KBM-7 (cell line): Measurements from ENCODE around the gene INKA2.
A peak's percentile ranks its signal among the peaks of the same experiment; 100 is the strongest.

Experiments used
- DNase-seq: peaks from one replicate; pipeline ENCODE4 v3.0.0-alpha.2; 2015
- in situ Hi-C: fragments of 300-500 bp; cut with MboI; formaldehyde crosslinking; loops from 2 replicates; pipeline ENCODE4 v1.14.3; 2020; ENCODE audit warnings: low sequenced_read_pairs, low pct_unique_long_range_greater_than_20kb, mixed read lengths

The INKA2 gene

DNA sequence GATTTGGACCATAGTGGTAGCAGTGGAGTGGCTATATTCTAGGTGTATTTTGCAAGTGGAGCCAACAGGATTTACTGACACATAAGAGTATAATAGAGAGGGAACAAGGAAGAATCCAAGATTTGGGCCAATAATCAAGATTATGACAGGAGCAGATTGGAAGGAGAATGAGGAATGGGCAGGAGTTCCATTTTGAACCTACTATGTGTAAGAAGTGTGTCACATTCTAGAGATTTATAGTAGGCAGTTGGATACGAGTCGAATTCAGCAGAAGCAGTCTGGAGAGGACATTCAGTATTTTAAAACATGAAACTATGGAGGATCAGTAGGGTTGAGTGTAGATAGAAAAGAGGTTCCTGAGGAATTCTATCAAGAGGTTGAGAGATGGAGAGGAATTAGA lies 21.7 kb downstream of the INKA2 start:
- in situ Hi-C loops: no loop called here

DNA sequence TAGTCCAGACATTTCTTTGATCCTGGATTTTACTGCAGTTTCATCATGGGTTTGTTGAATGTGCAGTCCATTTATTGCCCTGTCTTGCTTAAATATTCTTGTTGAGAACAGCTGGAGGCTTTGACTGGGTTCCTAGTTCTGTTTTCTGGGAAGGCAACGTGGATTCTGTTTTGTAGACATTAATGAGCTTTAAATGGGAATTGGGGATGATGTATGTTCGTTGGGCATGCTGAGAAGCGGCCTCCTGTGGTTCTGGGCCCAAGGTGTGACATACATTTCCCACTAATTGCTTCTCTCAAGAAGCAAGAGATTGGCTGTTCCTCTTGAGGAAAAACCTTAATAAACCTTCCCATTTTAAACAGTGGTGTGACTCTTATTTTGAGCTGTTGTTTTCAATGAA lies 22.9 kb downstream of the INKA2 start:
- no peak for DNase-seq
- in situ Hi-C loops: no loop called here

More for the DNA sequence above, 21.7 kb downstream of the INKA2 start:
- no peak for DNase-seq

DNA sequence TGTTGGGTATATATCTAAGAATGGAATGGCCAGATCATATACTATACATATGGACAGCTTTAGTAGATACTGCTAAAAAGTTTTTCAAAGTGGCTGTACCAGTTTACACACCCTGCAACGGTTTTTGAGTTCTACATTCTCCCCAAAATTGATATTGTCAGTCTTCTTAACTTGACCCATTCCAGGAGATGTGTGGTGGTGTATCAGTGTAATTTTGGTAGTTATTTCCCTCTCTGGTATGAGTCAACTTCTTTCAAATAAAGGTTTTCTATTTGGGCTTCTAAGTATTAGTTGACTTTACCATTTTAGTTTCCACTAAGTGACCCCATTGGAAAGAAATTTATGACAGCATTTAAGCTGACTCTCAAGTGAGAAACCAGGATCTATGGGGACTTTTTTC lies 29.2 kb downstream of the INKA2 start:
- no peak for DNase-seq
- in situ Hi-C loops: no loop called here

DNA sequence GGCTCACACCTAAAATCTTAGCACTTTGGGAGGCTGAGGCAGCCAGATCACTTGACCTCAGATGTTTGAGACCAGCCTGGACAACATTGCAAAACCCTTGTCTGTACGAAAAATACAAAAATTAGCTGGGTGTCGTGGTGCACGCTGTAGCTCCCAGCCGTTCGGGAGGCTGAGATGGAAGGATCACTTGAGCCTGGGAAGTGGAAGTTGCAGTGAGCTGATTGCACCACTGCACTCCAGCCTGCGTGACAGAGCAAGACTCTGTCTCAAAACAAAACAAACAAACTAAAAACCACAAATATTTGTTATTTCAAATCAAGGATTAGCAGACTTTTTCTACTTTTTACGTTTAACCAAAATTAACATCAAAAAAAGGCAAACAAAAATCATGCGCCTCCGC lies 31.3 kb downstream of the INKA2 start:
- DNase-seq: no peak
- in situ Hi-C loops: no loop called here

DNA sequence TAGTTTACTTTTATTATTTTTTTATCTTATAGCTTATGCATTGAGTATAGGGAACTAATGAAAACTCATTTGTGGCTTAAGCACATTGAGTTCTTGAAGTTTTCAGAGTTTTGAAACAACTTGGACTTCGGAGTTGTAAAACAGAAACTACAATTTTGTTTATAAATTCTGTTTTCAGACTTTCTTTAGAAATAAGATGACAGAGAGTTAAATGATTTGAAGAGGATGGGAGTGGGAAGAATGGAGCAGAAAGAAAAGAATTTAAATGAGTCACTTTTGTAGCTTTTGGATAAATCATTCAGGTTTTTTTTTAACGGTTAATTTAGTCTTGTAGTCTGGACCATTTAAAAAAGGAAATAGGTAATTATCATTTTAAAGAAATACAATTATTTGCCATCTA lies 32.3 kb downstream of the INKA2 start:
- in situ Hi-C loops: no loop called here

DNA sequence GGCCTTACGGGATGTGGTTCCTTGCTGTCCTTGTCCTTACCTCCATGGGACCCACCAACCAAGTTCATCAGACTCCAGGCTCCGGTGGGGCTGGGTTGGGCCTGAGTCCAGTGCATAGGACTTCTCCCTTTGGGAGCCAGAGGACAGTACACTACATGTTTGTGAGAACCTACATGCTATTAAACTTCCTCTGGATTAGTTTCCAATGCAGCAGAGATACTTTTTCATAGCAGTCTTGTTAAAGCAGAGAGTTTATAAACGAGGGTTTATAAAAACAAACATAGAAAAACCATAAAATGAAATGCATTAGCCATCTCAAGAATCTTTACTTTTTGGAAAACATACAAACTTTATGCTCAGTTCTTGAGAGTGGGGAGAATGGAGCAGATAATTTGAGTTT lies 33.4 kb downstream of the INKA2 start:
- no peak for DNase-seq
- in situ Hi-C loops: no loop called here

More for the DNA sequence above, 32.3 kb downstream of the INKA2 start:
- DNase-seq: no peak

DNA sequence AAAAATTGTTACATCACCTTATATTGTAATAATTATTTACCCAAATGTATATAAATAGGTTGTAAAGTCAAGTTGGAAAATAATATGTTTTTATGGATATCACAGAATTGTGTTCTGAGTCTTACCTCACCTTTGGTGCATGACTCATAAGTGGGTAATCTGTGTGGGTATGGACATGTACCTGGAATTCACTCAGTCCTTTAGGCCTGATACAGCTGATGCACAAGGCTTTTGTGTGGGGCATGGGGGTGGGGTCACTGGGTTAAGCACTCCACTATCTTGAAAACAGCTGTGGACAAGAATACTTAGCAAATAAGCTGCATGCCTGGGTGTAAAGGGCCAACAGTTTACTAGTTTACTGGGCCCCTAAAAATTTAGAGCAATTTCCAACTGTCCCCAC lies 34.4 kb downstream of the INKA2 start:
- in situ Hi-C loops: no loop called here
- no peak for DNase-seq

DNA sequence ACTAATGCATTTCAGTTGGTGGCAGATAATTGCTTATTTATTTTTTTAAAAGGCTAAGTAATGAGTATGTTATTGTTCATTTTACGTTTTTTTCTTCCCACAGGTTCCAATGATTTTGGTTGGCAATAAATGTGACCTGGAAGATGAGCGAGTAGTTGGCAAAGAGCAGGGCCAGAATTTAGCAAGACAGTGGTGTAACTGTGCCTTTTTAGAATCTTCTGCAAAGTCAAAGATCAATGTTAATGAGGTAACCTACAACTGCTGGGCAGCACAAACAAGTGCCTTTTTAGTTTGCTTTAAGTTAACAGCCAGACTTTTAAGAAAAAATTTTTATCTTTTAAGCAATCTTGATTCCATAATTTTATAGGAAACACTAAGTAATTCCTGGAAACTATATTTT lies 35.0 kb downstream of the INKA2 start:
- no peak for DNase-seq
- in situ Hi-C loops: no loop called here

DNA sequence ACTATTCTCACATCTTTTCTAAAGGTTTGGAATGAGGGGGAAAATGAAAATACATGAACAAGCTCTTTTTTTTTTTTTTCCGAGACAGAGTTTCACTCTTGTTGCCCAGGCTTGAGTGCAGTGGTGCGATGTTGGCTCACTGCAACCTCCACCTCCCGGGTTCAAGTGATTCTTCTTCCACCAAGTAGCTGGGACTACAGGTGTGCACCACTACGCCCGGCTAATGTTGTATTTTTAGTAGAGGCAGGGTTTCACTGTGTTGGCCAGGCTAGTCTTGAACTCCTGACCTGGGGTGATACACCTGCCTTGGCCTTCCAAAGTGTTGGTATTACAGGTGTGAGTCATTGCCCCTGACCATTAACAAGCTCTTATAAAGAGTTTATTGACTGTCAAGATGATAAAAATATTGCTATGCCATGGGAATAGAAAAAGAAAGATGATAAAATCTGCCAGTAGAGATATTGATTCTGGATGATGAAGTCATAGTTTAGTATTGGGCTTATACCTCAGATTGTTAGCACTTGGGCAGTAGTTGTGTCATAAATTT lies 36.6 kb downstream of the INKA2 start:
- no peak for DNase-seq

DNA sequence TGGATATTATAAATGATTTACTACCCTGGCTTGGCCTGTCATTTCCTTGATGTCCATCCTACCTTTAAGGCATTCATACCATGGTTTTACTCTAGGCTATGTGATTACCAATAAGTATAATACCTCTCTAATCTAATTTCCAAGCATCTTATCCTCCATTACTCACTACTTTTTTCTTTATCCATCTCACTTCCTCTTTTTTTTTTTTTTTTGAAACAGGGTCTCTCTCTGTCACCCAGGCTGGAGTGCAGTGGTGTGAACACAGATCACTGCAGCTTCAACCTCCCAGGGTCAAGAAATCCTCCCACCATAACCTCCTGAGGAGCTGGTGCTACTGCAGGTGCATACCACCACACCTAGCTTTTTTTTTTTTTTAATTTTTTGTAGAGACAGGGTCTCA lies 39.9 kb downstream of the INKA2 start:
- in situ Hi-C loops: no loop called here

More for the DNA sequence above, 36.6 kb downstream of the INKA2 start:
- in situ Hi-C loops: no loop called here

DNA sequence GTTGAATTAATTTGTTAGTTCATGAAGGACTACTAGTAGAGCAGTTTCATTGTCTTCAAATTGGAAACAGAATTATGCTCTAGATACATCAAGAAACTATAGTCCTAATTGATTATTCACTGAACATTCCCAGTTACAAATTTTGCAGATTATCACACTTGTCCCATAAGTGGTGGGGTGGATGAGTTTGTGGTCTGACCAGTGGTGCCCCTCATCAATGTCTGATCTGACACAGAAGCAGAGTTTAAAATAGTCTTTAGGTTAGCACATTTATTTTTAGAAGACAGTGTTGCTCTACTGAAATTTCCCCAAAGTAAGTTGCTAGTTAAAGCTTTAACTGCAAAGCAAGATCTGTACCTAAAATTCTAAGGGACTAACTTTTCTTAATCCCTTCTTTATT lies 42.9 kb downstream of the INKA2 start:
- DNase-seq: no peak
- in situ Hi-C loops: no loop called here

More for the DNA sequence above, 39.9 kb downstream of the INKA2 start:
- DNase-seq: no peak

DNA sequence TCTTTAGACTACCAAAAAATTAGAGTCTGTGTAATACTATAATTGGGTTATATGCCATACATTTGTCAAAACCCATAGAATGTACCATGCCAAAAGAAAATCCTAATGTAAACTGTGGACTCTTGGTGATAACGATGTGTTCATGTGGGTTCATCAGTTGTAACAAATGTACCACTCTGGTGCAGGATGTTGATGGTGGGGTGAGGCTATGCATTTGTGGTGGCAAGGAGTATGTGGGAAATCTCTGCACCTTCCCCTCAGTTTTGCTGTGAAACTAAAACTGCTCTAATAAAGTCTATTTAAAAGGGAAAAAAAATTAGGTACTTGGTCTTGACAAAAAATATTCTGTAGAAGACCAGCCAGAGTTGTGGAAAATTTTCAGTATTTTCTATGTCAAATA lies 43.4 kb downstream of the INKA2 start:
- no peak for DNase-seq
- in situ Hi-C loops: no loop called here

DNA sequence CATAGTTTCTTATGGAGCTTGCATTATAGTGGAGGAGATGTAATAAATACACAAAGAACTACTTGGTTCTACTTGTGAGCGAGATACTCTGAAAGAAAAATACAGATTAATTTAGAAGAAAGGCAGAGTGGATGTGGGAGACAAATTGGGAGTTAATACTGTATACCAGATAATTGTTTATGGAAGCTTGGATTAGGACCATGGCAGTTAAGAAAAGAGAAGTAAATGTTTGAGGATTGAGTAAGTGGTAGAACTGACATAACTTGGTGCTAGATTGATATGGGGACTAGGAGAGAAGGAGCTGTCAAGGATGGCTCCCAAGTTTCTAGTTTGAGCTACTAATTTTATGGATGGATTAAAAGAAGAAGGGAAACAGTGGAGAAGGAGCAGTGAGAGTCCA lies 47.3 kb downstream of the INKA2 start:
- no peak for DNase-seq
- in situ Hi-C loops: no loop called here

DNA sequence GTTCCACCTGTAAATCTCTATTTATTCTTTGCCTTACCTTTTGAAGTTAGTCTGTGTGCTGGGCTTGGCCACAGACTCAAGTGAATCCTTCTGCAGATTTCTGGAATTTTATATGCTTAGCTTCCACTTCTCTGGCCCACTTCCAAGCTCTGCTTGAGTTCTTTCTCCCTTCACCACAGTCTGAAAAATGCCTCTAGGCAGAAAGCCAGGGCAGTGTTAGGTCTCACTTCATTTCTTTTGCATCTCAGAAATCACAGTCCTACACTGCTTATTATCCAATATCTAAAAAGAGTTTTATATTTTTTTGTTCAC lies 48.9 kb downstream of the INKA2 start:
- in situ Hi-C loops: no loop called here
- DNase-seq: peak; percentile 35
